Measurements from ENCODE around the gene CDT1. TPM values are rescaled to one million over a fixed set of nuclear protein-coding genes. Genes with fewer than 3 reads are reported as not detected.

Gene CDT1
- total RNA-seq, 4 donors from 2014 or later = 4.7 to 25.7 (median 10.7) TPM

DNA sequence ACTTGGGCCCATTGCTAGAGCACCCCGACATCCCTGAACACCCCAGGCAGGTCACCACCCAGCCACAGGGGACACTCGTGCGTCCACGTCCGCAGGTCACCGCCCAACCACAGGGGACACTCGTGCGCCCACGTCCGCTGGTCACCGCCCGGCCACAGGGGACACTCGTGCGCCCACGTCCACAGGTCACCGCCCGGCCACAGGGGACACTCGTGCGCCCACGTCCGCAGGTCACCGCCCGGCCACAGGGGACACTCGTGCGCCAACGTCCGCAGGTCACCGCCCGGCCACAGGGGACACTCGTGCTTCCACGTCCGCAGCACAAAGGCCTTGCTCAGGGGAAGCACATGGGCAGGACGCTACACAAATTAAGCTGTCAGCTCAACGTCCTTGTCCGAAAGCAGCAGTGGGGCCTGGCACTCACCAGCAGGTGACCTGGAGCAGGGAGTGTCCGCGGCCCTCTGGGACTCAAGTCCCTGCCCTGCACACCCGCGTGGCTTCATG lies 35.5 kb downstream of the CDT1 start:
- no peaks in the 10 kb centered on the region for H3K9me3 ChIP-seq
- H3K36me3 ChIP-seq = peaks cover 71% of the 10 kb centered on the region
- WGBS = 89% methylated on average over 33 of the region's 39 CpGs
- no peak for DNase-seq (ENCODE audit: low spot score in 2 of 2)
- no peaks in the 10 kb centered on the region for H3K4me1 ChIP-seq
- H3K27me3 ChIP-seq = no peaks in the 10 kb centered on the region
- TF ChIP-seq POLR2AphosphoS5 (IDR thresholded peaks at IDR 0.05) = no peak
- no peak for TF ChIP-seq EP300 (IDR thresholded peaks at IDR 0.05)
- TF ChIP-seq POLR2A (IDR thresholded peaks at IDR 0.05) = no peak
- TF ChIP-seq, protein P1, sequence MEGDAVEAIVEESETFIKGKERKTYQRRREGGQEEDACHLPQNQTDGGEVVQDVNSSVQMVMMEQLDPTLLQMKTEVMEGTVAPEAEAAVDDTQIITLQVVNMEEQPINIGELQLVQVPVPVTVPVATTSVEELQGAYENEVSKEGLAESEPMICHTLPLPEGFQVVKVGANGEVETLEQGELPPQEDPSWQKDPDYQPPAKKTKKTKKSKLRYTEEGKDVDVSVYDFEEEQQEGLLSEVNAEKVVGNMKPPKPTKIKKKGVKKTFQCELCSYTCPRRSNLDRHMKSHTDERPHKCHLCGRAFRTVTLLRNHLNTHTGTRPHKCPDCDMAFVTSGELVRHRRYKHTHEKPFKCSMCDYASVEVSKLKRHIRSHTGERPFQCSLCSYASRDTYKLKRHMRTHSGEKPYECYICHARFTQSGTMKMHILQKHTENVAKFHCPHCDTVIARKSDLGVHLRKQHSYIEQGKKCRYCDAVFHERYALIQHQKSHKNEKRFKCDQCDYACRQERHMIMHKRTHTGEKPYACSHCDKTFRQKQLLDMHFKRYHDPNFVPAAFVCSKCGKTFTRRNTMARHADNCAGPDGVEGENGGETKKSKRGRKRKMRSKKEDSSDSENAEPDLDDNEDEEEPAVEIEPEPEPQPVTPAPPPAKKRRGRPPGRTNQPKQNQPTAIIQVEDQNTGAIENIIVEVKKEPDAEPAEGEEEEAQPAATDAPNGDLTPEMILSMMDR (IDR thresholded peaks at IDR 0.05) = no peak
- no peak overlapping the region for H3K27ac ChIP-seq
- no peak overlapping the region for H3K4me3 ChIP-seq

DNA sequence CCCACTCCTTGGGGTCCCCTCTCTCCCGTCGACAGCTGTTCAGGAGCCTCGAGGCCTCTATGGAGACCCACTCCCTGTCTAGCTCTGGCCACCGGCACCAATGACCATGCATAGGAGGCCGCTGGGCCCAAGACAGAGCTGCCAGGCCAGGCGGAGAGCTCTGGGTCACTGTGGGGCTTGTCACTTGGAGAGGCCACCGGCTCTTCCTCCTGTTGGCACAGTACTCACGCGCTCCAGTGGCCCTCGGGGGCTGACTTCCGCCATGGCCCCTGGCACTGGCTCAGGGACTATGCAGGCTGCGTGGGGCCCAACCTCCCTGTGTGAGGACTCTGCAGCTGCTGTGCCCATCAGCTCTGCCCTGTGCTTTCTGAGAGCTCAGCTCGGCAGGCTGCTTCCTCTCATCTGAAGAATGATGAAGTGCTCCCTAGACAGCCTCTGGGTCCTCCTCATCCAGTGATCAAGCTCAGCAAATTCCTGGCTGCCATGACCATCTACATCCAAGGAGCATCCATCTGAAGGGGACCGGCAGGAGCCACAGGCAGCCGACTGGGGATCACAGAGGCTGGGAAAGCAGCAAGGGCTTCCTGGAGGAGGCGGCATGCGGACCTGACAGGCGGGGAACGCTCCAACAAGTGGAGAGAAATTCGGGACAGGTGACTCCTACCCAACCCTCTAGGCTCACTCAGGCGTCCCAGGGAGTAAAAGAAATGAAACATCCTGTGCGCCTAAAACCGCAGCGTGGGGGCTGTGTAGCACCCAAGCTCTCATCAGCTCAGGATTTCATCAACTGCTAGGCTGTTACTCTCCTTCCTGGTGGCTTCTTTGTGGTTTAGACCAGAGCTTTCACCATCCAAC lies 36.4 kb downstream of the CDT1 start:
- DNase-seq (ENCODE audit: low spot score in 2 of 2) = no peak
- Histone ChIP-seq H3K27ac (no peak overlapping the region), H3K9me3 (no peaks in the 10 kb centered on the region), H3K36me3 (peaks cover 65% of the 10 kb centered on the region), H3K27me3 (no peaks in the 10 kb centered on the region), H3K4me1 (no peaks in the 10 kb centered on the region), H3K4me3 (no peak overlapping the region)
- no peak for TF ChIP-seq POLR2A (IDR thresholded peaks at IDR 0.05)
- no peak for TF ChIP-seq EP300 (IDR thresholded peaks at IDR 0.05)
- 92% methylated on average over 9 of the region's 24 CpGs for WGBS

DNA sequence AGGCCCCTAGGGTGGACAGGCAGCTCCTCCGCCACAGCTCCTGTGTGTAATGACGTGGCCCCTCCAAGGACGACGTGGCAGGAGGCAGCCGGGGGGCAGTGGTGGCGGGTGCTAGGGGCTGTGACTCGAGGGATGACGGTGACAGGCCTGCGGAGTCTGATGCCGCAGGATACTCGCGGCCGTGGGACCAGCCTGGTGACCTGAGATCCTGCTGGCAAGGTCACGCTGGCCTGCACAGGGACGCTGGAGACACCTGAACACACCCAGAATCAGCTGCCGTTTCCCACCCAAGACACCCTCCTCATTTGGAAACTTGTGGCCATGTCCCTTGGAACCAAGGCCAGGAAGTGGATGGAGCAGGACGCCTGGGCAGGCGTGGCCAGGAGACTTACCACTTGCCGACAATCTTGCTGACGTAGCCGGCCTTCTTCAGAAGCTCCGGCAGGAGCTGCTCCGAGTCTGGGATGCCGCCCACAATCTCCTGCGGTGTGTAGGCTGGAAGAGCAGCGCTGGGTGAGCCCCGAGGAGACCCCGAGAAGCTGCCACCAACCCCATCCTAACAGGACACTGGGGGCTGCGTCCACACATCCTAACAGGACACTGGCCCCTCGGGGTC lies 37.1 kb downstream of the CDT1 start:
- Histone ChIP-seq H3K9me3 (no peaks in the 10 kb centered on the region), H3K27me3 (no peaks in the 10 kb centered on the region), H3K4me1 (no peaks in the 10 kb centered on the region), H3K36me3 (peaks cover 58% of the 10 kb centered on the region), H3K27ac (no peak overlapping the region), H3K4me3 (no peak overlapping the region)
- WGBS = 96% methylated on average over 12 of the region's 30 CpGs
- no peak for TF ChIP-seq EP300 (IDR thresholded peaks at IDR 0.05)
- no peak for TF ChIP-seq POLR2AphosphoS5 (IDR thresholded peaks at IDR 0.05)
- no peak for TF ChIP-seq POLR2A (IDR thresholded peaks at IDR 0.05)
- TF ChIP-seq, protein P1 (IDR thresholded peaks at IDR 0.05) = no peak
- no peak for DNase-seq (ENCODE audit: low spot score in 2 of 2)

DNA sequence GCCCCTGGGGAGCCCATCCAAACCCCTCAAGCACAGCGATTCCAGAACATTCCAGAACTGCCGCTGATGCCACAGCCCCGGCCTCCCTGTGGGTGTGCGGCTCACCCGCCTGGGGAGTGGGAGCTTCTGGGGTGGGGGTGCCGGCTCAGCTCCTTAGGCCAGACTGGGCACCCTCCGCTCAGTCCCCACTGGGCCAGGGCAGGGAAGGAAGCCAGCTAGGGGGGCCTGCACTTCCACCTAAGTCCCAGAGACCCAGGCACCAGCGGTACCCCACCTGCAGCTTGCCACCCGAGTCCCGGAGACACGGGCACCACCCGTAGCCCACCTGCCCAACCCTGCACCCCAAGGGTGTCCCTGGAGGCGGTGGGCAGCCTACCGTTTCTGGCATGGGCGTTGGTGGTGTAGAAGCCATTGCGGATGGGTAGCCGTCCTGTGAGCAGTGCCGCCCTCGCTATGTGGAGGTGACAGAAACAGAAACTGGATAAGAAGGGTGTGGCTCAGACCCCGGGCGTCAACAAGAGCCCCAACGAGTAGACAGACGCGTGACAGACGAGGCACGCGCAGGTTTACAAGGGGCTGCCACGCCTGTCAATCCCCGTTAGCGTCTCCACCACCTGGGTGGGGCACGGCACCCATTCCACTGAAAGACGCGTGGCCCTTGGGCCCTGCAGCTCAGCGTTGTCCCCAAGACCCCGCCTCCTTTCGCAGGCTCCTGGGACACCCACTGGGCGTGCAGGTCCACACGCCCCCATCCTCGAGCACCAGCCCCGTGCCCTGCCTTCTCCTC lies 38.1 kb downstream of the CDT1 start:
- 92% methylated on average over 28 of the region's 40 CpGs for WGBS

DNA sequence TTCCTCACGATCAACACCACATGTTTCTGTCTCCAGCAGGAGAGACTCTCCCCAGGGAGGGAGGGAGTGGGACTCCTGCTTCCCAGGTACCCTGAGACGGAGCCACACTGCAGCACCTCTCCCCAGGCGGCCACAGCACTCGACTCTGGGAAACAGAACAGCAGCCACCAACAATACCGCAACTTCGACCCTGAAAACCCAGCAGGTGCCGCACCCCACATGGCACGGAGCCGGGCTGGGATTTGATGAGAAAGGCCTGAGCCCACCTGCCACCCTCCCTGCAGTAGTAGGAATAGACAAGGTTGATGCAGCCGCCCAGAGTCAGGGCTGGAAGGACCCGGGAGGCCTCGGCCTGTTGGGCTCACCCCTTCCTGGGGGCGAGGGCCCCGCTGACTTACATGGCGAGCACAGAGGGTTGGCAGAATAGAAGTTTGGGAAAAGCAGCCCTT lies 38.7 kb downstream of the CDT1 start:
- Histone ChIP-seq H3K27me3 (no peaks in the 10 kb centered on the region), H3K36me3 (peaks cover 56% of the 10 kb centered on the region), H3K4me1 (no peaks in the 10 kb centered on the region), H3K27ac (no peak overlapping the region), H3K9me3 (no peaks in the 10 kb centered on the region), H3K4me3 (no peak overlapping the region)
- DNase-seq (ENCODE audit: low spot score in 2 of 2) = no peak
- TF ChIP-seq POLR2AphosphoS5 (IDR thresholded peaks at IDR 0.05) (no peak), EP300 (IDR thresholded peaks at IDR 0.05) (no peak)
- WGBS = 93% methylated on average over 11 of the region's 15 CpGs

More for the DNA sequence above, 38.1 kb downstream of the CDT1 start:
- no peak overlapping the region for H3K4me3 ChIP-seq
- H3K36me3 ChIP-seq = peaks cover 56% of the 10 kb centered on the region
- H3K9me3 ChIP-seq = no peaks in the 10 kb centered on the region
- TF ChIP-seq POLR2AphosphoS5 (IDR thresholded peaks at IDR 0.05) (no peak), POLR2A (IDR thresholded peaks at IDR 0.05) (no peak), EP300 (IDR thresholded peaks at IDR 0.05) (no peak)
- TF ChIP-seq, protein P1 (IDR thresholded peaks at IDR 0.05) = no peak
- DNase-seq (ENCODE audit: low spot score in 2 of 2) = no peak
- no peaks in the 10 kb centered on the region for H3K27me3 ChIP-seq
- H3K27ac ChIP-seq = no peak overlapping the region
- no peaks in the 10 kb centered on the region for H3K4me1 ChIP-seq
